Gastroesophageal sphincter (tissue), 4 donors: Measurements from ENCODE around the gene SEMA6A. TPM values are rescaled to one million over a fixed set of nuclear protein-coding genes. Genes with fewer than 3 reads are reported as not detected.

Source experiments
- ATAC-seq: fragments of 150-250 bp; one replicate; pipeline ENCODE4 v1.9.1; 2016; ENCODE audit warnings: mild to moderate bottlenecking, moderate library complexity
- H3K27ac ChIP-seq, 4 donors: fragments of 200-600 bp; sonication (generic) in 3 of 4; 1 replicate in 3 of 4; 2 replicates in 1 of 4; pipeline ENCODE4 v1.5.1; 2016 to 2019
- H3K27me3 ChIP-seq: fragments of 200-600 bp; sonication (generic); one replicate; pipeline ENCODE4 v1.5.1; 2019
- H3K36me3 ChIP-seq, 2 donors: fragments of 200-600 bp; sonication (generic); one replicate each; pipeline ENCODE4 v1.5.1; 2019; ENCODE audit warnings: control low read depth in 1 of 2
- H3K4me1 ChIP-seq, 3 donors: fragments of 200-600 bp; sonication (generic); 1 replicate in 2 of 3; 2 replicates in 1 of 3; pipeline ENCODE4 v1.5.1; 2016 to 2019; ENCODE audit warnings: control low read depth in 2 of 3
- H3K4me3 ChIP-seq, 2 donors: fragments of 200-600 bp; sonication (generic); one replicate each; pipeline ENCODE4 v1.5.1; 2019; ENCODE audit warnings: mild to moderate bottlenecking in 1 of 2, moderate library complexity in 1 of 2
- H3K9me3 ChIP-seq, 3 donors: fragments of 200-600 bp; sonication (generic); one replicate each; pipeline ENCODE4 v1.5.1; 2017 to 2019; ENCODE audit warnings: control low read depth in 2 of 3
- EP300 ChIP-seq: sonication (generic); formaldehyde crosslinking; IDR thresholded peaks from one replicate; pipeline ENCODE4 v1.6.1; 2017; ENCODE audit warnings: antibody characterized with exemption, mild to moderate bottlenecking
- POLR2A ChIP-seq, 2 donors: fragments of 450-650 bp; IDR thresholded peaks; one replicate each; pipeline ENCODE4 v1.6.1; 2017; ENCODE audit warnings: antibody characterized with exemption in 2 of 2, mild to moderate bottlenecking in 2 of 2, moderate library complexity in 1 of 2
- POLR2AphosphoS5 ChIP-seq: sonication (generic); formaldehyde crosslinking; IDR thresholded peaks from one replicate; pipeline ENCODE4 v1.6.1; 2017; ENCODE audit warnings: antibody characterized with exemption
- WGBS, 2 donors: methylation state at CpG; one replicate each; pipeline ENCODE4 v1.1.5; 2018; ENCODE audit warnings: low coverage in 1 of 2; 5-methylcytosine and 5-hydroxymethylcytosine counted together
- total RNA-seq, 4 donors: library from RNA; depleted of rRNA; stranded (reverse); fragments of >200 nt; gene quantifications; one replicate each; pipeline ENCODE4 v1.1.0, GENCODE V29; 2016
- TF ChIP-seq, protein P1 (sequence below), 4 experiments: fragments of 200-600 bp in 2 of 4; fragments of 450-650 bp in 2 of 4; sonication (generic) in 1 of 4; IDR thresholded peaks; one replicate each; pipeline ENCODE4 v1.5.1; 2017 to 2019; ENCODE audit warnings: antibody characterized with exemption in 4 of 4, mild to moderate bottlenecking in 2 of 4, moderate library complexity in 2 of 4

The SEMA6A gene
- total RNA-seq, 4 donors from 2014 or later = 10.9 to 19.8 (median 17.8) TPM

DNA sequence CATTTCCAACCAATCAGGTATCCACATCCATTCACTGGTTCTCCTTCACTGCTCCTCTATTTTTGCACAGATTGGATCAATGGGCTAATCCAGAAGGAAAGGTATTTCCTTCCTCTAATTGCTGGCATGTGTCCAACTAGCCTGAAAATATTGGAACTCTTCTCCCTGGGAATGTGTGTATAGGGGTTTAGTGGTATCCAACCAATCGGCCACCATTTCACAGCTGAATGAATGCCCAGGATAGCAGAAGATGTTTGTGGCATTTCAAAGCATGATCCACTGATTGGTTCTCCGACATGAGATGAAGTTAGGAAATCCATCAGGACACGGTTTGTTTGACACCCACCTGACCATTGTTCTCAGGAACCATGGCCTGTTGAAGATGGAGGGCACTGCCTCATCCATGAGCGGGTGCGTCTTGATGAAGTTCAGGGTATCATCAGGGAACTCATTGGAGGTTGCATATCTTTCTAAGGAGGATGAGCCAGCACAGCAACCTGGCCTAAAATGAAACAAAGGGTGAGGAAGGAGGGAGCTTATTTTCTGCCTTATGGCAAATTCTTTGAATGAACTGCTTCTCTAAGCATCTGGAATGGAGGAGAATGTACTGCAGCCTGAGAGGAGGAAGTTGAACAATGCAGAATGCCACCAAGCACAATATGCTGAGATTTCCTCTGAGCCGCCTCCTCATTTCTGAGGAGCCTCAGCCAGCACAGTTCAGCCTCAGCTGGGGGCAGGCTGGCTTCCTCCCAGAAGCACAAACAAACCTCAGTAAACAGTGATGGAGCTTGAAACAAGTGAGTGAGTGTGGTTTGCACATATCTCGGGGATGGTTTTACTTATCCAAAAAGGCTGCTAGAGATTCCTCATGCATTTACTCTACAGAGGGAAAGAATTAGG is 94.6 kb downstream of the SEMA6A start:
- Histone ChIP-seq H3K27ac (no peak overlapping the region), H3K27me3 (no peaks in the 10 kb centered on the region), H3K4me3 (no peak overlapping the region), H3K4me1 (no peaks in the 10 kb centered on the region), H3K9me3 (peaks cover 0 to 13% (median 0%) of the 10 kb centered on the region in 3 donors), H3K36me3 (peaks cover 0 to 69% of the 10 kb centered on the region in 2 donors)
- WGBS, 2 donors = 74 to 98% methylated on average over 3 to 4 of the region's 7 CpGs
- TF ChIP-seq, protein P1, sequence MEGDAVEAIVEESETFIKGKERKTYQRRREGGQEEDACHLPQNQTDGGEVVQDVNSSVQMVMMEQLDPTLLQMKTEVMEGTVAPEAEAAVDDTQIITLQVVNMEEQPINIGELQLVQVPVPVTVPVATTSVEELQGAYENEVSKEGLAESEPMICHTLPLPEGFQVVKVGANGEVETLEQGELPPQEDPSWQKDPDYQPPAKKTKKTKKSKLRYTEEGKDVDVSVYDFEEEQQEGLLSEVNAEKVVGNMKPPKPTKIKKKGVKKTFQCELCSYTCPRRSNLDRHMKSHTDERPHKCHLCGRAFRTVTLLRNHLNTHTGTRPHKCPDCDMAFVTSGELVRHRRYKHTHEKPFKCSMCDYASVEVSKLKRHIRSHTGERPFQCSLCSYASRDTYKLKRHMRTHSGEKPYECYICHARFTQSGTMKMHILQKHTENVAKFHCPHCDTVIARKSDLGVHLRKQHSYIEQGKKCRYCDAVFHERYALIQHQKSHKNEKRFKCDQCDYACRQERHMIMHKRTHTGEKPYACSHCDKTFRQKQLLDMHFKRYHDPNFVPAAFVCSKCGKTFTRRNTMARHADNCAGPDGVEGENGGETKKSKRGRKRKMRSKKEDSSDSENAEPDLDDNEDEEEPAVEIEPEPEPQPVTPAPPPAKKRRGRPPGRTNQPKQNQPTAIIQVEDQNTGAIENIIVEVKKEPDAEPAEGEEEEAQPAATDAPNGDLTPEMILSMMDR (IDR thresholded peaks at IDR 0.05) = no peak
- TF ChIP-seq POLR2AphosphoS5 (no peak), EP300 (no peak), POLR2A (IDR thresholded peaks at IDR 0.05) (no peak)
- ATAC-seq = no peak

DNA sequence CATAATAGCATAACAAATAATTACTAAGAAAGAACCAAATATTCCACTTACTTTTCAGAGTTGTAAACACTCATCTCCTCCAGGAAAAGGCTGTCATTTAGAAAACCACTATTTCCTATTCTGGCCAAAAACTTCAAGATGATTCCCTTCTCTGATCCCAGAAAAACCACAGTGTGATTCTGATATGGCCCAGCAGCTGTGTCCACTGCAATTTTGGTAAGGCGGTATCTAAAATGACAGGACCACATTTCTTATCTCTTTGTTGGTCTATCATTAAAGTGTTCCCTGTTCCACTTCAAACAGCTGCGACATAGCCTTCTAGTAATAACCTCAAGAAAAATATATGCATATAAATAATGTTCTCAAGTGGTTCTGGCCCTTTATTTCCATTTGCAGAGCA is 96.1 kb downstream of the SEMA6A start:
- WGBS, 2 donors = 47 to 88% methylated on average over 1 to 2 of the region's 2 CpGs
- peaks cover 0 to 13% (median 0%) of the 10 kb centered on the region in 3 donors for H3K9me3 ChIP-seq
- TF ChIP-seq POLR2AphosphoS5 (no peak), POLR2A (IDR thresholded peaks at IDR 0.05) (no peak), EP300 (no peak)
- TF ChIP-seq, protein P1 (IDR thresholded peaks at IDR 0.05) = no peak
- H3K27me3 ChIP-seq = no peaks in the 10 kb centered on the region
- ATAC-seq = no peak
- peaks cover 0 to 63% of the 10 kb centered on the region in 2 donors for H3K36me3 ChIP-seq
- no peak overlapping the region for H3K27ac ChIP-seq
- H3K4me1 ChIP-seq = no peaks in the 10 kb centered on the region
- H3K4me3 ChIP-seq = no peak overlapping the region

DNA sequence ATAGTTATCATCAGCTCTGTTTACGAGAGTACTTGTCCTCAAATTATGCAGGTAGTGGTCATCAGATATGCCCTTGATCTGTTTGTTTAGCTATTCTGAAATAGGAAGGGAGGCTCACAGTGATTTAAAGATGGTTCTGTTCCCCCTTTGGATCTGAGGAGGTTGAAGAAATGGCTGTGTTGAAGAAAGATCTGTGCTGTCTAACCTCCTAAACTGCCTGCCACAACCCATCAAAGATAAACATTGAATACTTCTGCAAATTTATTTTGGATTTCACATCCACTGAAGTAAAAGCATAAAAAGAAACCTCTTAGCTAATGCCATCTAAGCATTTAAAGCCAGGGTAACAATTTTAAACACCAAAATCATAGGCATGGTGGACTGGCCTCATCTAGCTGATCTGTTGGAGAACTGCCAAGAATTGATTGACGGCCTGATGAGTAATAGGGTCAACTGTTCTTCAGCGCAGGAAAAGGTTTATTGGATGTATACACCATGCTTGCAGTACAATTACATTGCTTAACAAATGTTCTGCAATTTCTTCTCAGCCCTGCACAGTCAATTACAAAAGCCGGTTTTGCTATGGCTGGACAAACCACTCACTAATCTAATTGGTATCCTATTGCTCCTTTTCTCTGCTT is 97.6 kb downstream of the SEMA6A start:
- TF ChIP-seq POLR2A (IDR thresholded peaks at IDR 0.05) (no peak), POLR2AphosphoS5 (no peak), EP300 (no peak)
- TF ChIP-seq, protein P1 (IDR thresholded peaks at IDR 0.05) = no peak
- Histone ChIP-seq H3K27me3 (no peaks in the 10 kb centered on the region), H3K36me3 (peaks cover 0 to 63% of the 10 kb centered on the region in 2 donors), H3K4me1 (no peaks in the 10 kb centered on the region), H3K4me3 (no peak overlapping the region), H3K9me3 (peaks cover 0 to 13% (median 0%) of the 10 kb centered on the region in 3 donors), H3K27ac (no peak overlapping the region)
- 81 to 91% methylated on average over 3 to 4 of the region's 4 CpGs for WGBS, 2 donors
- no peak for ATAC-seq

DNA sequence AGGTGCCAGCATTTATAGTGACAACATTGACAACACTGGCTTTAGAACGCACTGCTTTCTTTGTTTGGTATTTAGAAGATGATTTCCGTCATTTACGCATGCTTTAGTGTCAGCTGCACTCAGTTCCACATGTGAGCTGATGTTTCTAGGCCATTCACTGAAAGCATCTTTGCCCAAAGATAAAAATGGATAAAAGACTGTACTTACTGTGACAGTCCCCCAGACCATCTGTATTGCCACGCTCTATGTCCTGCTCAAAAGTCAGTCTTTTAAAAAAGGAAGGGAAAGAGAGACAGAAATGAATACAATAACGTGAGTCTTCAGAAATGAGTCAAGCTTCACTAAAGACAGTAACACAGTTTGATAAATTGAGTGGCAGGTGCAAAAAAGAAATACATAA is 99.3 kb downstream of the SEMA6A start:
- Histone ChIP-seq H3K27me3 (no peaks in the 10 kb centered on the region), H3K27ac (no peak overlapping the region), H3K4me3 (no peak overlapping the region), H3K36me3 (peaks cover 0 to 63% of the 10 kb centered on the region in 2 donors), H3K4me1 (no peaks in the 10 kb centered on the region), H3K9me3 (peaks cover 0 to 13% (median 0%) of the 10 kb centered on the region in 3 donors)
- TF ChIP-seq, protein P1 (IDR thresholded peaks at IDR 0.05) = no peak
- TF ChIP-seq POLR2A (IDR thresholded peaks at IDR 0.05) (no peak), EP300 (no peak), POLR2AphosphoS5 (no peak)
- ATAC-seq = no peak
- WGBS, 2 donors = 89% methylated on average over 5 of the region's 5 CpGs
